GM12878 (cell line): ENCODE results near the gene SLCO4A1. TPM values are rescaled to one million over a fixed set of nuclear protein-coding genes. Genes with fewer than 3 reads are reported as not detected.

ENCODE experiments used
- ATAC-seq: fragments of 200-7000 bp; cut with Tn5 transposase; 3 replicates; pipeline ENCODE4 v1.9.1; 2020; ENCODE audit warnings: mild to moderate bottlenecking, moderate library complexity
- BruUV-seq: library from RNA; stranded (reverse); fragments of 400-500 nt; replicated peaks from 2 replicates; lab custom pipeline; 2021; lab: Mats Ljungman, UMichigan
- CTCF ChIA-PET: fragments of 300-600 bp; sonication (Branson Sonifier 250); formaldehyde crosslinking; extraction: SDS; loops from one replicate; lab custom pipeline; 2021; ENCODE audit warnings: inconsistent platforms; lab: Yijun Ruan, JAX
- POLR2A ChIA-PET: fragments of 350-600 bp; formaldehyde crosslinking; extraction: SDS; loops from one replicate; lab custom pipeline; 2021; ENCODE audit warnings: inconsistent platforms; lab: Charles Lee
- RAD21 ChIA-PET: fragments of 300-600 bp; sonication (Branson Sonifier 250); formaldehyde crosslinking; loops from one replicate; lab custom pipeline; 2023; ENCODE audit warnings: antibody characterized with exemption; ENCODE audit not compliant: unreplicated experiment; lab: Charles Lee
- SMC1A ChIA-PET: fragments of 300-600 bp; sonication (Branson Sonifier 250); formaldehyde crosslinking; loops from one replicate; lab custom pipeline; 2023; ENCODE audit not compliant: unreplicated experiment, uncharacterized antibody; lab: Charles Lee
- DNase-seq: peaks from one replicate; pipeline ENCODE4 v3.0.0-alpha.2; 2011; ENCODE audit warnings: low read depth, low spot score
- FAIRE-seq: peaks from 3 replicates; lab custom pipeline; 2011; peaks lifted over from hg19 to GRCh38; lab: Jason Lieb, UNC
- H2AFZ ChIP-seq: 2 replicates; pipeline ENCODE4 v1.6.0; 2011; ENCODE audit warnings: low read depth, low read length, control low read depth; ENCODE audit not compliant: control insufficient read depth
- H3K27ac ChIP-seq: 2 replicates; pipeline ENCODE4 v1.5.1; 2011; ENCODE audit warnings: control low read depth; ENCODE audit not compliant: control insufficient read depth, insufficient read depth
- H3K27me3 ChIP-seq, 2 experiments: replicated peaks in 1 of 2; 2 replicates each; pipeline versions ENCODE4 v1.6.0 to v1.6.1; 2011; ENCODE audit warnings: low read length in 1 of 2; ENCODE audit not compliant: control insufficient read depth in 2 of 2, insufficient read depth in 2 of 2
- H3K36me3 ChIP-seq, 2 experiments: 2 replicates each; pipeline ENCODE4 v1.5.1; 2011; ENCODE audit warnings: low read length in 1 of 2; ENCODE audit not compliant: control insufficient read depth in 2 of 2, insufficient read depth in 2 of 2
- H3K4me1 ChIP-seq: 2 replicates; pipeline ENCODE4 v1.6.1; 2011; ENCODE audit warnings: mild to moderate bottlenecking, low read length, moderate library complexity, mixed read lengths; ENCODE audit not compliant: control insufficient read depth, insufficient read depth
- H3K4me2 ChIP-seq: 2 replicates; pipeline ENCODE4 v1.6.0; 2011; ENCODE audit warnings: control low read depth; ENCODE audit not compliant: control insufficient read depth, insufficient read depth
- H3K4me3 ChIP-seq: fragments of 200-600 bp; sonication (generic); 2 replicates; pipeline ENCODE4 v1.5.1; 2016
- H3K79me2 ChIP-seq: 2 replicates; pipeline ENCODE4 v1.6.0; 2011; ENCODE audit warnings: low read length; ENCODE audit not compliant: control insufficient read depth, insufficient read depth
- H3K9ac ChIP-seq: 2 replicates; pipeline ENCODE4 v1.8.0; 2011; ENCODE audit warnings: low read length, control low read depth, mixed read lengths; ENCODE audit not compliant: control insufficient read depth, insufficient read depth
- H3K9me3 ChIP-seq: replicated peaks from 3 replicates; pipeline ENCODE4 v1.5.1; 2011; ENCODE audit warnings: mild to moderate bottlenecking, low read length; ENCODE audit not compliant: control insufficient read depth, insufficient read depth
- H4K20me1 ChIP-seq: 2 replicates; pipeline ENCODE4 v1.6.0; 2011; ENCODE audit not compliant: control insufficient read depth, insufficient read depth
- BCL3 ChIP-seq: IDR thresholded peaks from 2 replicates; pipeline ENCODE4 v1.6.1; 2011; ENCODE audit warnings: borderline replicate concordance, low read depth, mild to moderate bottlenecking, moderate library complexity, low read length; ENCODE audit not compliant: insufficient read depth, poor library complexity, severe bottlenecking
- E4F1 ChIP-seq: fragments of 450-650 bp; IDR thresholded peaks from 2 replicates; pipeline ENCODE4 v1.6.1; 2018; ENCODE audit warnings: borderline replicate concordance, mild to moderate bottlenecking; ENCODE audit not compliant: partially characterized antibody
- ETV6 ChIP-seq, 2 experiments: fragments of 450-650 bp in 1 of 2; IDR thresholded peaks in 1 of 2; conservative IDR thresholded peaks in 1 of 2; 2 replicates each; pipeline ENCODE4 v1.6.1; 2014; ENCODE audit warnings: antibody characterized with exemption in 1 of 2, borderline replicate concordance in 1 of 2, low read depth in 1 of 2, mild to moderate bottlenecking in 1 of 2, moderate library complexity in 1 of 2
- EZH2 ChIP-seq: IDR thresholded peaks from 2 replicates; pipeline ENCODE4 v1.6.1; 2012; ENCODE audit warnings: low read depth, mild to moderate bottlenecking, control low read depth, inconsistent platforms, low read length, borderline replicate concordance; ENCODE audit not compliant: control insufficient read depth
- HSF1 ChIP-seq: fragments of 150-350 bp; IDR thresholded peaks from 2 replicates; pipeline ENCODE4 v1.6.1; 2014; ENCODE audit warnings: mild to moderate bottlenecking, low read depth, low read length
- IKZF1 ChIP-seq: fragments of 450-650 bp; conservative IDR thresholded peaks from 2 replicates; pipeline ENCODE4 v1.6.1; 2017; ENCODE audit warnings: antibody characterized with exemption, mild to moderate bottlenecking
- LARP7 ChIP-seq: fragments of 450-650 bp; IDR thresholded peaks from 2 replicates; pipeline ENCODE4 v1.6.1; 2017; ENCODE audit warnings: mild to moderate bottlenecking
- PML ChIP-seq: IDR thresholded peaks from 2 replicates; pipeline ENCODE4 v1.6.1; 2012; ENCODE audit warnings: low read length, inconsistent platforms
- RBBP5 ChIP-seq: fragments of 200-600 bp; sonication (generic); conservative IDR thresholded peaks from 2 replicates; pipeline ENCODE4 v1.6.1; 2016
- SPI1 ChIP-seq: IDR thresholded peaks from 2 replicates; pipeline ENCODE4 v1.6.1; 2011; ENCODE audit warnings: low read depth, mild to moderate bottlenecking, low read length, moderate library complexity, borderline replicate concordance; ENCODE audit not compliant: insufficient read depth
- ZBTB40 ChIP-seq: fragments of 450-650 bp; IDR thresholded peaks from 2 replicates; pipeline ENCODE4 v1.6.1; 2016; ENCODE audit warnings: mild to moderate bottlenecking, moderate library complexity, borderline replicate concordance
- WGBS: methylation state at CpG from one replicate; pipeline ENCODE4 v1.1.6; 2016; ENCODE audit warnings: low lambda C conversion rate; ENCODE audit not compliant: insufficient replicate concordance, insufficient coverage; ENCODE audit errors: missing lambda C conversion rate; 5-methylcytosine and 5-hydroxymethylcytosine counted together
- in situ Hi-C: fragments of 300-500 bp; cut with MboI; formaldehyde crosslinking; loops from 9 replicates; pipeline ENCODE4 v1.14.3; 2018; ENCODE audit warnings: mixed read lengths
- intact Hi-C: fragments of 100-400 bp; cut with micrococcal nuclease; formaldehyde crosslinking; loops from one replicate; pipeline ENCODE4 v1.14.2; 2022; ENCODE audit not compliant: unreplicated experiment
- polyA plus RNA-seq, 11 experiments: library from polyadenylated mRNA; depleted of rRNA in 4 of 11; unstranded in 6 of 11; stranded (reverse) in 5 of 11; fragments of >200 nt; fragmentation: Nextera tagmentation in 4 of 11; fragmentation: Illumina TruSeq in 1 of 11; extraction: Ambion mirVana in 4 of 11; extraction: Trizol in 1 of 11; gene quantifications; 1 replicate in 1 of 11; 2 replicates in 10 of 11; pipeline versions ENCODE4 v1.2.1 to v1.2.3, GENCODE V29; 2011 to 2016; ENCODE audit warnings: inconsistent platforms in 2 of 11, missing spikeins in 2 of 11, low read depth in 1 of 11
- total RNA-seq, 4 experiments: library from RNA; depleted of rRNA in 3 of 4; stranded (reverse); fragments of >200 nt in 3 of 4; fragmentation: Illumina TruSeq in 1 of 4; extraction: Trizol in 1 of 4; gene quantifications; 2 replicates each; pipeline versions ENCODE4 v1.2.1 to v1.2.3, GENCODE V29; 2013 to 2021

SLCO4A1 gene
- total and polyA plus RNA-seq, 10 of the 15 experiments (the other 5 are each of a cell fraction or from before 2014, with no cell fraction given): 2.1 to 30.7 (median 12.0) TPM

- H3K27me3 ChIP-seq: peaks cover 5 to 6% of the 10 kb centered on the region in 2 experiments
- BruUV-seq: no TSS peak
- H3K9ac ChIP-seq: no peak overlapping the region
- no peaks in the 10 kb centered on the region for H3K36me3 ChIP-seq
- FAIRE-seq (no peak), ATAC-seq (no peak), DNase-seq (no peak)
- WGBS: 54% methylated on average over 22 of the region's 22 CpGs
- ChIA-PET RAD21 (no interaction called here), SMC1A (no interaction called here), POLR2A (interaction anchor here (1.7 kb wide), 1 partner anchor 9 kb away, joined by 4 read pairs; no protein-coding TSS in a partner anchor), CTCF (interaction anchor here (0.6 to 1.3 kb wide), 5 partner anchors 8 to 200 kb away, joined by 3 to 5 read pairs (median 3); no protein-coding TSS in a partner anchor)
- in situ Hi-C loops: loop anchor here (10.0 kb wide), 1 partner anchor 305 kb away; the partner anchor contains the start of gene ADRM1
- no peaks in the 10 kb centered on the region; the same call in 1 of the 2 replicates for H4K20me1 ChIP-seq
- H3K4me1 ChIP-seq: no peaks in the 10 kb centered on the region
- no peaks in the 10 kb centered on the region for H3K79me2 ChIP-seq
- no peaks in the 10 kb centered on the region; the same call in 2 of the 3 replicates for H3K9me3 ChIP-seq
- H3K4me3 ChIP-seq: no peak overlapping the region
- H2AFZ ChIP-seq: no peak overlapping the region
- no peak overlapping the region for H3K27ac ChIP-seq
- H3K4me2 ChIP-seq: no peak overlapping the region
- intact Hi-C loops: loop anchor here (10.0 kb wide), 1 partner anchor 225 kb away; the partner anchor contains the start of gene RPS21
- TF ChIP-seq ETV6 (conservative IDR thresholded peaks at IDR 0.05 in 1 of 2, IDR thresholded peaks at IDR 0.05 in 1 of 2; ENCODE audit: borderline replicate concordance in 1 of 2, low read depth in 1 of 2): no peak
- TF ChIP-seq SPI1: no peak
- TF ChIP-seq LARP7: no peak
- no peak for TF ChIP-seq EZH2
- TF ChIP-seq BCL3: no peak
- TF ChIP-seq PML: no peak
- TF ChIP-seq HSF1: no peak
- TF ChIP-seq IKZF1: no peak
- no peak for TF ChIP-seq ZBTB40
- TF ChIP-seq E4F1: no peak
- TF ChIP-seq RBBP5: no peak
Measured at GRCh38 chr20:62609811-62610757, 32.2 kb upstream of the SLCO4A1 start.
